EL (cell line): Measurements from ENCODE around the gene SCYGR7.
"Not testable (repeated sequence)": the region's sequence is repeated elsewhere in the genome, so short reads cannot be mapped to it uniquely, and the experiment has no call there.

Experiments
- DNase-seq: peaks from one replicate; pipeline ENCODE4 v3.0.0-alpha.2; 2016

Gene SCYGR7, protein sequence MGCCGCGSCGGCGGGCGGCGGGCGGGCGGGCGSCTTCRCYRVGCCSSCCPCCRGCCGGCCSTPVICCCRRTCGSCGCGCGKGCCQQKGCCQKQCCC

DNA sequence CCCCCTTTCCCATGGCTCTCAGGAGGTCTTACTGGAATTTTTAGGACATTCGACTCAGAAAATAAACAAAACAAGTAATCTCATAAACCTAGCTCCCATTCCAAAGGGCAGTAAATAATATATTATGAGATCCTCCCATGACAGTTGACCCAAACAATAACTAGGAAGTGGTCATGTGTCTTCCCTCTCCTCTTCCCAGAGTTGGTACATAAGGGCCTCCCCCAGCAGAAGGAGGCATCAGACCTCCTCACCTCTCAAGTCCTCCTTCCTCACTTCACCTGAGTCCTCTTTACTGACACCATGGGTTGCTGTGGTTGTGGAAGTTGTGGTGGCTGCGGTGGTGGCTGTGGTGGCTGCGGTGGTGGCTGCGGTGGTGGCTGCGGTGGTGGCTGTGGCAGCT, at the start of gene SCYGR7:
SCYGR7 (plus strand) TSS at position 301 of the 400 bp plus-strand sequence; CDS start at position 301, 0 bp downstream.
- no peak for DNase-seq

DNA sequence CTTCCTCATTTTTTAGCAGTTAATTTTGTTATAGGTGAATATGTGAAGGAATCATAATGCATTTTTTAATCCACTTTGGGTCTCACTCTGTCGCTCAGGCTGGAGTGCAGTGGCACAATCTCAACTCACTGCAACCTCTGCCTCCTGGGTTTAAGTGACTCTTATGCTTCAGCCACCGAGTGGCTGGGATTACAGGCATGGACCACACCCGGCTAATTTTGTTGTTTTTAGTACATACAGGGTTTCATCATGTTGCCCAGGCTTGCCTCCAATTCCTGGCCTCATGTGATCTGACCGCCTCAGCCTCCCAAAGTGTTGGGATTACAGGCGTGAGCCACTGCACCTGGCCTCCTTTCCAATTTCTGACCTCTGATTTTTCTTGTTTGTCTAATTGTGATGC, 43.9 kb upstream of the SCYGR7 start:
- no peak for DNase-seq

DNA sequence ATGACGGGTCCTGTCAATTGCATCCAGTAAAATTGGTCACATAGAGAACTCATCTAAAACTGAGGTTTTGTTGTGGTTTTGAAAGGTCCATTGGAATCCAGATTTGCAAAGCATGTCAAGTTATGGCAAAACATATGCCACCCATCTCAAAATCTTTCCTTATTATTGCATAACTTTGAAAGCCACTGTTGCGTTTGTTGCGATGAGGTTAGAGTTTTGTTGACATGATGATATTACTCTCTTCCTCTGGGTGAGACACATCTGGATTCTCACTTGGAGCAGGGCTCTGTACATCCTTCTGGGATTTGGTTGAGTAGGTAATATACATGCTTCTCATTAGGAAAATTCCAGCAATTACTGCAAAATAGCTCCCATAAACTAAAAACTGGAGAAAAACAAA, 40.9 kb upstream of the SCYGR7 start:
- no peak for DNase-seq

DNA sequence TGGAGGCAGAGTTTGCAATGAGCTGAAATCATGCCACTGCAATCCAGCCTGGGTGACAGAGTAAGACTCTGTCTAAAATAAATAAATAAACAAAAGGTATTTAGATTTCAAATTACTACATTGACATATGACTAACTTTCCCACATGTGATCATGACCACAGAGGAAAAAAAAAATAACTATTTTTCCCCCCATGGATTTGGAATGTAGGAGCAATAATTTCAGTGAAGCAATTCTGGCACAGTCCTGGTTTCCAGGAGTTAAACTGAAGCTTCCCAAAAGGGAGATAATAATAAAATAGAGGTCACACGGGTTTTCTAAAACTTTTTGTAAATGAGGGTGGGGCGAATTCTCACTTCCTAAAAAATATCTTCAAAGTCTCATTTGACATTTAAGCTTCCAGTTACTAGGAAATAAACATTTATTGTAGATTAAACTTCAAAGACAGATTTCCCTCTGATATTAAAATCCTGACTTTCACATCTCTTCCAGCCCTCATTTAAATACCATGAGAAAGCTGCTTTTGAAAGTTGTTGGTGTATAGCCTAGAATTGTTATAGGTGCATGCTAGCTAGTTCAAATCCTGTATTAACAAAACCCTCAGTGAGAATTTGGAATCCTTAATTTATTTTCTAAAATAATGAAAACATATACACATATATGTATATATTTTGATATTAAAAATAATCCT, 31.0 kb upstream of the SCYGR7 start:
- DNase-seq, result peak; percentile 33

DNA sequence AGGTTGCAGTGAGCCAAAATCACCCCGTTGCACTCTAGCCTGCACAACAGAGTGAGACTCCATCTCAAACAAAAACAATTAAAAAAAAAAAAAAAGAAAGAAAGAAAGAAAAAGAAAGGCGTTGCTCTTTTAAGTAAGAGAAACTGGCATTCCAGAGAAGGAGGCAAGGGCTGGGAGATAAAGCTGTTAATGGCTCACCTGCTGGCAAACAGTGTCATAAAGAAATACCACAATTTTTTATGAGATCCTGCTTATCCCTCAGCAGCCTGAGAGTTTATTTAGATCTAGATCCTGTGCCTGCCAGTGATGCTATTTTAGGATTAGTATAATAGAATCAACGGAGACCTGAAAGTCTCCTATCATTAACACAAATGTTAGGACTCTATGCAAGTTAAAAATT, 26.6 kb upstream of the SCYGR7 start:
- no peak for DNase-seq

DNA sequence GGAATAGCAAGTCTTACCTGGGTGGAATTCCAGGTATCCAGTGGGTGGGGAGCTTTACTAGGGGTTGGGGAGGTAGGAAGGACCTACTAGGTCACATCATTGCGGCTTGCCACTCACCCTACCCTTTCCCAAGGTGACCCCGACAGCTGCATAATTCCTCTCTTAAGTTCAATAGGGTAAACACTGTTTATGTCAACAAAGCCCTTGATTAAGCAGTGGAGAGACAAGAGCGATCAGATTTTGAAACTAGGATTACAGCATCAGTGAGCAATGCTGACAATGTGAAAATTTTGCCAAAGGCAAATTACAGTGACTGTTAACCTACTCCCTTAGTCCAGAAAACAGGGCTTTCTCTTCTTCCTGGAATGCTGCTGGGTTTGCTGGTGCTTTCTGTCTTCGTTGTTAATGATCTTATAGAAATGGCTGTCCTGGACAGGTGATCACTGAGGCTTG, 24.8 kb upstream of the SCYGR7 start:
- DNase-seq, result peak; percentile 87

DNA sequence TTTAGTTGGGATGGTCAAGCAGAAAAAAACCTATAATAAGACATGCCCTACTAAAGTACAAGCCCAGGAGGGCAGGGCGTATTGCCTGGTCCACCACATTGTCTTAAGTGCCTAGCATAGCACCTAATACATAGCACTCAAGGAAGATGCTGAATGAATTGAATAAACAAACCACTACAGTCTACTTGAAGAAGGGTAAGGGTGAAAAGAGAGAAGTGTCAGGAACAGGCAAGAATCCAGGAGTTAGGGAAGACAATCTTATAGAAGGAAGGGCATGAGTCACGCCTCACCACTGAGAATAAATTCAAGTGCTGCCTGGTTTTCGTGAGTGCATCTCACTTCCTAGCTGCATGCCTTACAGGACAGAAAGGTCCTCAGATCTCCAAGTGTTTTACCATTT, 24.2 kb upstream of the SCYGR7 start:
- DNase-seq, result peak; percentile 80

DNA sequence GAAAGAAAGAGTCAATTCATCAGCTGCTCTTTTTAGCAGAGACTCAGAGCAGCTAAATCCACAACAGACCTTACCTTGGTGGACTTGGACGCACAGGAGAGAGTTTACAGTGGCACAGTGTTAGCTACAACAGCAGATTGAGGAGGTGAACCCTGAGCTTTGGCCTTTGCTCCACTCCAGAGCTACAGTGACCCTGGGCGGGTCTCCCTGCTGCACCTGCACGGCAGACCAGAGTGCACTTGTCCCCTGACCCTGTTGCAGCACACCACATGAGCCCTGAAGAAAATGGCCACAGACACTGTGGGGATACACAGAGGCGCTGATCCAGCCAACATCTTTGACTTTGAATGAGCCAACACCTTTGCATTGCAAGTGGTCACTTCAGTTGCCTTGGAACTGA, 21.3 kb upstream of the SCYGR7 start:
- DNase-seq, result no peak

DNA sequence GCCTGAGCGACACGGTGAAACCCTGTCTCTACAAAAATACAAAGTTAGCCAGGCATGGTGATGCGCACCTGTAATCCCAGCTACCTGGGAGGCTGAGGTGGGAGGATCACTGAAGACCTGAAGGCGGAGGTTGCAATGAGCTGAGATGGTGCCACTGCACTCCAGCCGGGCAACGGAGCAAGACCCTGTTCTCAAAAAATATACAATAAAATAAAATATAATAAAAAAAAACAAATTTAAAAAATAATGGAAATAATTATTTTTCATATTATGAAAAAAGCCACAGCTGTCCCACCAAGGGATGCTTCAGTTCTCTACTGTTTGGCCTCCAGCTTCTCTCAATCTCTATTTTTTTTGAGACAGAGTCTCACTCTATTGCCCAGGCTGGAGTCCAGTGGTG, 20.7 kb upstream of the SCYGR7 start:
- no peak for DNase-seq

DNA sequence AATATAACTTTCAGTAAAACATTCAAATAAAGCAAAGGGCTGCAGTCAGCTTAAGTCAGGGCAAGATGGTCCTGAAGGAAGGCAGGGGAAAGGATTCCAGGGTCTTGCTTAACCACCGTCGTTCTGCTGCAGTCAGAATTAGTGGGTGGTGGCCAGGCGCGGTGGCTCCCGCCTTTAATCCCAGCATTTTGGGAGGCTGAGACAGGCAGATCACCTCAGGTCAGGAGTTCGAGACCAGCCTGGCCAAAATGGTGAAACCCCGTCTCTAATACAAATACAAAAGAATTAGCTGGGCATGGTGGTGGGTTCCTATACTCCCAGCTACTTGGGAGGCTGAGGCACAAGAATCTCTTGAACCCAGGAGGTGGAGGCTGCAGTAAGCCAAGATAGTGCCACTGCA, 17.1 kb upstream of the SCYGR7 start:
- DNase-seq, result no peak

DNA sequence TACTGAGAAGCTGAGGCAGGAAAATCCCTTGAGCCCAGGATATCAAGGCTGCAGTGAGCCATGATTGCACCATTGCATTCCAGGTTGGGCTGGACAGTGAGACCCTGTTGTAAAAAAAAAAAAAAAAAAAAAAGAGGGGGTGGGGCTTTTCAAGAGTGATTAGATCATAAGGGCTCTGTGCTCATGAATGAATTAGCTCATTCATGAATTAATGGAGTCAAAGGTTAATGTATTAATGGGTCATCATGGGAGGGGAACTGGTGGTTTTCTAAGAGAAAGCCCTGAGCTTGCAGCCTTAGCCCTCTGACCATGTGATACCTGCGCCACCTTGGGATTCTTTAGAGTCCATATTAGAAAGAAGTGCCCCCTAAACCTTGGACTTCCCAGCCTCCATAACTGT, 14.8 kb upstream of the SCYGR7 start:
- no peak for DNase-seq

DNA sequence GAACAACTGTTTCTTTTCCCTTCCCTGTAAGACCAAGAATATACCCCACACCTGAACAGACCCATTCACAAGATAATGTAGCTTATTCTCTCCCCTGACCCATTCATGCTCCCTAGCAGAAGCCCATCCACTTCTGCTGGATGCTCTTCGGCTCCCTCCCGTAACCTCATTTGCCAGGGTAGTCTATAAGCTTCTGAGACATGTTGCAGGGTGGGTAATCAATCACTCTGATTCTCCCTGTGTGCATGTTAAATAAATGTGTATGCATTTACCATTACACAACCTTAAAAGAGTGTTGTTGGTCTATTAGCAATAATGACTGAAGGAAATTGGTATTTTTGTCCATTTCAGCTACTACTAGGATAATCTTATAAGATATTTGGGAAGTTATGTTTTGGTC, 11.6 kb upstream of the SCYGR7 start:
- no peak for DNase-seq

DNA sequence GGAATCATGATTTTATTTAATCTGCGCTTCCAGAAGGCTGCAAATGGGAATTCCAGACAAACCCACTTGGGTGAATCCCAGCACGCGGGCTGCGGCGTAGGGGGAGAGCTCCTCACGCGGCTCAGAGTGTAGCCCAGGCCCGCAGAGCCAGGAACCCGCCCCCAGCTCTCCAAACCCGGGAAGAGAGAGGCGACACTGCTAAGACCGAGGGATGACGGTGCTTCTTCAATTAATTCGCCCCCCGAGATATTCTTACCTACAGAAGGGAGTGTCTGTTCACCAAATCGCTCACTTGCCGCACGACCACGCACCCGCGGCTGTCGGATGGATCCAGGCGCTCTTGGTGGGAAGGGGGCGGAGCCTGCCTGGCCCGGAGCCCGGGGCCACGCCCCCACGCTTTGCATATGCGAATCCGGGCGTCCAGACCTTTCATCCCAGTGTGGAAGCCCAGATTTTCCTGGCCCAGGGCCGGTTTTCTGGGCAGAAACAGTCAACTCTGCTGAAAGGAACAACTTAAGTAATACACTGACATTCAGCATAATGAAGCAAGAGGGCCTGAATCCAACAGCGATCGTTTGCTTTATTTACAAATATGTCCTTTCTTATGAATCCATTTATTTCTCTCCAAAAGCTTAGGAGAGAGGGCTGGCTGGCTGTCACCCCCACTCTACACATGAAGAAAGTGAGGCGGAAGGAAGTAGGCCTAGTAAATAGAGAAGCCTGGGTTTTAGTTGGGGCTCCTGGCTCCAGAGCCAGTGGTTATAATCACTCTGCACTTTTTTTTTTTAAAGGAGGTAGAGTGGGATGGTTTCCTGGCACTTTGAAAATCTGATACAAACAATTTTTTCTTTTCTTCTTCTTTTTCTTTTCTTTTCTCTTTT, 10.2 kb upstream of the SCYGR7 start, which contains the start of gene SLC19A3:
SLC19A3 (minus strand) TSS at position 342 of the 881 bp plus-strand sequence. CDS start 15,710 bp downstream, outside the sequence.
- peak; percentile 80 for DNase-seq

DNA sequence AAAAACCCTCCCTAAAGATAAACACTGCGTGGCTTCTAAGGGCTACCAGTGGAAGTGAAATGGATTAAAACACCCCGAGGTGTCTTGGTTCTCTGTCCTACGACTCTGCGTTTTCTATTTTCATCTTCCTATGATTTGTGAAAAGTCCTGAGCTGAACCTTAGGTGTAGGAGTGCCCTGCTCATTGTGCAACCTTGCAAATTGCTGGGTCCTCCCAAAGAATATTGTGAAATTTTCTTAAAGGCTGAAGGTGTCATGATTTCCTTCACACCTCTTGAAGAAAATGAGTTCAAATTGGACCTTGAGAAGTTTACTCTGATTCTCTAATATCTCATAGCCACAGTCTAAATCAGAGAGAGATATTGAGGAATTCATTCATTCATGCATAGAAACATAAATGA, 8.5 kb upstream of the SCYGR7 start:
- no peak for DNase-seq

DNA sequence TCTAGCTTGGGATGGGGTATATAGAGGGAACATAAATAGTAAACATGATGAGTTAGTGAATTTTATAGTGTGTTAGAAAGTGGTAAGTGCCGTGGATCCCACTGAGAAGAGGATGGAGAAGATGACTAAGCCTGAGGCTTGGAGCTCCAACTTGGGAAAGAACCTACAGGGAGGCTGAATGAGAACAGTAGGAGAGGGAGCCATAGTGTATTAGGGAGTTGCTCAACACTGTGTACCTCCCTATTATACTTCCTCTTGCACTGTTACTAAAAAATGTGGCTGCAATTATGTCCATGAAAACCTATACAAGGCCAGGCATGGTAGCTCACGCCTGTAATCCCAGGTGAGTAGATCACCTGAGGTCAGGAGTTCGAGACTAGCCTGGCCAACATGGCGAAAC, 7.5 kb upstream of the SCYGR7 start:
- DNase-seq, result no peak

DNA sequence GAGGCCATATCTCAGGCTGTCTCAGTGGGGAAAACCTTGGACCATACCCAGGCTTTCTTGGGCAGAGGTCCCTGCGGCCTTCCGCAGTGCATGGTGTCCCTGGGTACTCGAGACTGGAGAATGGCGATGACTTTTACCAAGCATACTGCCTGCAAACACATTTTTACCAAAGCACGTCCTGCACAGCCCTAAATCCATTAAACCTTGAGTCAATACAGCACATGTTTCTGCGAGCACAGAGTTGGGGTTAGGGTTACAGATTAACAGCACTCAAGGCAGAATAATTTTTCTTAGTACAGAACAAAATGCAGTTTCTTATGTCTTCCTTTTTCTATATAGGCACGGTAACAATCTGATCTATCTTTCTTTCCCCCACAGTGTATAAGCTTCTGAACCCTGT, 5.3 kb upstream of the SCYGR7 start:
- not testable (repeated sequence) for DNase-seq

DNA sequence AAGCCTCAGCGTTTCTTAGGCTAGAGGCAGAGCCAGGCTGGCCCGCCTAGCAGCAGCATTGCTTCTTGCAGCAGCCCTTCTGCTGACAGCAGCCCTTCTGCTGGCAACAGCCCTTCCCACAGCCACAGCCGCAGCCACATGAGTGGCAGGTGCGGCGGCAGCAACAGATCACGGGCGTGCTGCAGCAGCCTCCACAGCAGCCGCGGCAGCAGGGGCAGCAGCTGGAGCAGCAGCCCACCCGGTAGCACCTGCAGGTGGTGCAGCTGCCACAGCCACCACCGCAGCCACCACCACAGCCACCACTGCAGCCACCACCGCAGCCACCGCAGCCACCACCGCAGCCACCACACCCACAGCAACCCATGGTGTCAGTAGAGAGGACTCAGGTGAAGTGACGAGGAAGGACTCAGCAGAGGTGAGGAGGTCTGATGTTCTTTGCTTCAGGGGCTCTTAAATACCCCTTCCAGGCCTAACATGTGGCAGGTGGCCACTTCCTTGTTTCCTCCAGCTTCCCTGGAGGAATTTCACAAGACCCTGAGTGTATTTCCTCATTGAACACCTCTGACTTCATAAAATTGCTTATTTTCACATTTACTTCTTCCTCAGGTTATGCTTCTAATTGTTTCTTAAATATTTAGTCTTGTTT, 3.6 kb upstream of the SCYGR7 start, which contains the start of gene SCYGR6:
SCYGR6 (minus strand) TSS at position 364 of the 646 bp plus-strand sequence; CDS start at position 364, 0 bp downstream.
- DNase-seq, result no peak

DNA sequence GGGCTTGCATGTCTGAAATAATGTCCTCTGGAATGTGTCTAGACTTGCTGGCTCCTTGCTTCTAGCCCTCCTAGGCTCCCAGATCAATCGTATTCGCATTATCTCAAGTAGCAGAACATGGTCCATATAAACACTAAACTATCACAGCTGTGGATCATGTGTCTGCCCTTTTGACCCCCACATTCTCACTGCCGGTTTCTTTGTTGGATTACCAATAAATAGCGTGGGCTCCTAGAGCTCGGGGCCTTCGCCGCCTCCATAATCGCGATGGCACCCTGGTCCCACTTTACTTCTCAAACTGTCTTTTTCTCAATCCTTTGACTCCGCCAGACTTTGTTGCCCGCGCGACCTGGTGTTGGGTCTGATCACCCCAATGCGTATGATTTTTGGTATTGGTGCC, 11.2 kb downstream of the SCYGR7 start:
- DNase-seq, result no peak

DNA sequence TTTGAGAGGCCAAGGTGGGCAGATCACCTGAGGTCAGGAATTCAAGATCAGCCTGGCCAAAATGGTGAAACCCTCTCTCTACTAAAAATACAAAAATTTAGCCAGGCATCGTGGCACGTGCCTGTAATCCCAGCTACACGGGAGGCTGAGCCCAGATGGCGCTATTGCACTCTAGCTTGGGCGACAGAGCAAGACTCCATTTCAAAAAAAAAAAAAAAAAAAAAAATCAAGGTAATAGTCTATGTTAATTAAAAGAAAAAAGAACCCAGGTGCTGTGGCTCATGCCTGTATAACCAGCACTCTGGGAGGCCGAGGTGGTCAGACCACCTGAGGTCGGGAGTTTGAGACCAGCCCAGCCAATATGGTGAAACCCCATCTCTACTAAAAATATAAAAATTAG, 12.6 kb downstream of the SCYGR7 start:
- DNase-seq, result not testable (repeated sequence)

DNA sequence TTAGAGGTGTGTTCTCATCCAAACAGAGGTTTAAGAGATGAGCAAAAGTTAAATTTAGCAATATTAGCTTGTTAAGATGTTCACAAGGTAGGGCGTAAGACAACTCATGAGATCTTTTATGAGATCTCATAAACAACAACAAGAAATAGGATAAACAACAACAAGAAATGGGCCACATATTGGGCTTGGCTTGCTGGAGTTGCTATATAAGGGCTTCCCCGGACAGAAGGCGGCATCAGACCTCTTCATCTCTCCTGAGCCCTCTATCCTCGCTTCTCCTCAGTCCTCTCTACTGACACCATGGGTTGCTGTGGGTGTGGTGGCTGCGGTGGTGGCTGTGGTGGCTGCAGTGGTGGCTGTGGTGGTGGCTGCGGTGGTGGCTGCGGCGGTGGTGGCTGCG, 17.5 kb downstream of the SCYGR7 start, which contains the start of gene SCYGR8:
SCYGR8 (plus strand) TSS at position 301 of the 400 bp plus-strand sequence; CDS start at position 301, 0 bp downstream.
- no peak for DNase-seq

DNA sequence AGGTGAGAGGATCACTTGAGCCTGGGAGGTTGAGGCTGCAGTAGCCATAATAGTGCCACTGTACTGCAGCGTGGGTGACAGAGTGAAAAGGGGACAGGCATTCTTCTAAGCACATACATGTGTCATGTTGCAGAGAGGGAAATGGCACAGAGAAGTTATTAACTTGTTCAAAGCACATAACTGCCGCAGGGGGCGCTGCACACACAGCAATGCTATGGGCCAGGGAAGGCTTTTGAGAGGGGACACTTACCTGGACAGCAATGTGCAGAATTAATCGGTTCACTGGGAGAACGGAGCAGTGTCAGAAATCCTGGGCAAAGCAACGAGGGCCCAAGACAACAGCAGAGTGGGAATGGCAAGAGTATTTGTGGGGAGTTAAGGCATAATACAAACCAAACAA, 19.9 kb downstream of the SCYGR7 start:
- peak; percentile 13 for DNase-seq

DNA sequence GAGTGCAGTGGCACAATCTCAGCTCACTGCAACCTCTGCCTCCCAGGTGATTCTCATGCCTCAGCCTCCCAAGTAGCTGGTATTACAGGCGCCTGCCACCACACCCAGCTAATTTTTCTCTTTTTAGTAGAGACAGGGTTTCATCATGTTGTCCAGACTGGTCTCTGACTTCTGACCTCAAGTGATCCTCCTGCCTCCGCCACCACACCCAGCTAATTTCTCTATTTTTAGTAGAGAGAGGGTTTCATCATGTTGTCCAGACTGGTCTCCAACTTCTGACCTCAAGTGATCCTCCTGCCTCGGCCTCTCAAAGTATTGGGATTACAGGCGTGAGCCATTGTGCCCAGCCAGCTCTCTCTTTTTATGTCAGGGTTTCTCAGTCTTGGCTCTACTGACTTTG, 28.1 kb downstream of the SCYGR7 start:
- not testable (repeated sequence) for DNase-seq
